Activated T-cell treated with anti-CD3 and anti-CD28 coated beads, Interleukin-2, amount 50 U/mL, for 72 hours (primary cell): ENCODE measurements around the gene ZNF33B. TPM values are rescaled to one million over a fixed set of nuclear protein-coding genes. Genes with fewer than 3 reads are reported as not detected.
"Not testable (repeated sequence)": the region's sequence is repeated elsewhere in the genome, so short reads cannot be mapped to it uniquely, and the experiment has no call there.

Experiments used
- ATAC-seq, 2 donors: fragments of 150-1000 bp; cut with Tn5 transposase; replicated peaks in 1 of 2; 2 replicates each; pipeline ENCODE4 v1.10.0; 2021; ENCODE audit warnings: moderate library complexity in 2 of 2, mild to moderate bottlenecking in 1 of 2
- DNase-seq, 2 donors: peaks; one replicate each; pipeline ENCODE4 v3.0.0; 2021 to 2022; ENCODE audit warnings: mixed read lengths in 1 of 2
- H3K27ac Mint-ChIP-seq: one replicate; pipeline ENCODE4 v1.8.0; 2022; ENCODE audit warnings: mild to moderate bottlenecking, moderate library complexity, mixed read lengths
- H3K27me3 Mint-ChIP-seq: one replicate; pipeline ENCODE4 v1.8.0; 2022; ENCODE audit warnings: low read depth, mixed read lengths
- H3K36me3 Mint-ChIP-seq, 2 donors: one replicate each; pipeline ENCODE4 v1.8.0; 2022; ENCODE audit warnings: mixed read lengths in 2 of 2, mild to moderate bottlenecking in 1 of 2; ENCODE audit not compliant: insufficient read depth in 2 of 2
- H3K4me1 Mint-ChIP-seq: one replicate; pipeline ENCODE4 v1.8.0; 2022; ENCODE audit warnings: low read depth, mixed read lengths
- H3K4me3 Mint-ChIP-seq, 2 donors: one replicate each; pipeline ENCODE4 v1.8.0; 2022; ENCODE audit warnings: mild to moderate bottlenecking in 2 of 2, mixed read lengths in 2 of 2, moderate library complexity in 2 of 2
- H3K9me3 Mint-ChIP-seq, 2 donors: one replicate each; pipeline ENCODE4 v1.8.0; 2022; ENCODE audit warnings: mixed read lengths in 2 of 2
- total RNA-seq, 2 donors: library from RNA; stranded (reverse); gene quantifications; one replicate each; pipeline ENCODE4 v1.2.3, GENCODE V29; 2022

The ZNF33B gene
- total RNA-seq, 2 donors from 2014 or later: 12.1 to 15.4 TPM

DNA sequence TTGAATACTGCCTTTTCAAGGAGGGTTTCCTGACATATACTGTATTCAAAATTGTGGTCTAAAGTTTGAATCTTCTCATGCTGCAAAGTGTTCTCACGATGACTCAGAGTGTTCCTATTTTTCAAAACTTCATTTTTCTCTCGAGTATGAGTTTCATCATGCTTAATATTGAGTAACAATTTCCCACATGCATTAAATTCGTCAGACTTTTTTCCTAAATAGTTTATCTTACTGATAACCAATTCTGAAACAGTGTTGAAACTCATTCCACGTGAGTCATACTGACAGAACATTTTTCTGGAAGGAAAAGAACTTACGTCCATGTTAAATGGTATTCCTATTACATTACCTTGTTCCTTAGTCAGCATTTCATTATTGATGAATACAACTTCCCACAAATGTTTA is 44.1 kb downstream of the ZNF33B start:
- Mint-ChIP-seq H3K27ac (no peak overlapping the region), H3K4me3 (no peak overlapping the region), H3K4me1 (no peaks in the 10 kb centered on the region), H3K36me3 (peaks cover 46 to 71% of the 10 kb centered on the region in 2 donors), H3K9me3 (peaks cover 39 to 40% of the 10 kb centered on the region in 2 donors), H3K27me3 (no peaks in the 10 kb centered on the region)
- DNase-seq (no peak), ATAC-seq (no peak)

DNA sequence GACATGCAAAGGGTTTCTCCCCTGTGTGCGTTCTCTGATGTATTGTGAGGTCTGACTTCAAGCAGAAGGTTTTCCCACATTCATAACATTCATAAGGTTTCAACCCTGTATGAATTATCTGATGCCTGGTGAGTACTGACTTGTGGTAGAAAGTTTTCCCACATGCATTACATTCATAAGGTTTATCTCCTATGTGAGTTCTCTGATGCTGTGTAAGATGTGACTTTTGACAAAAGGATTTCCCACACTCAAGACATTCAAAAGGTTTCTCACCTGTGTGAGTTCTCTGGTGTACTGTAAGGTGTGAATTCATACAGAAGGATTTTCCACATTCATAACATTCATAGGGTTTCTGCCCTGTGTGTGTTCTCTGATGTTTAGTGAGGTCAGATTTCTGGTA is 45.1 kb downstream of the ZNF33B start:
- no peaks in the 10 kb centered on the region for H3K4me1 Mint-ChIP-seq
- no peaks in the 10 kb centered on the region for H3K27me3 Mint-ChIP-seq
- H3K27ac Mint-ChIP-seq: no peak overlapping the region
- no peak overlapping the region for H3K4me3 Mint-ChIP-seq
- DNase-seq (no peak), ATAC-seq (no peak)
- H3K9me3 Mint-ChIP-seq: peaks cover 38 to 42% of the 10 kb centered on the region in 2 donors
- H3K36me3 Mint-ChIP-seq: peaks cover 48 to 72% of the 10 kb centered on the region in 2 donors

DNA sequence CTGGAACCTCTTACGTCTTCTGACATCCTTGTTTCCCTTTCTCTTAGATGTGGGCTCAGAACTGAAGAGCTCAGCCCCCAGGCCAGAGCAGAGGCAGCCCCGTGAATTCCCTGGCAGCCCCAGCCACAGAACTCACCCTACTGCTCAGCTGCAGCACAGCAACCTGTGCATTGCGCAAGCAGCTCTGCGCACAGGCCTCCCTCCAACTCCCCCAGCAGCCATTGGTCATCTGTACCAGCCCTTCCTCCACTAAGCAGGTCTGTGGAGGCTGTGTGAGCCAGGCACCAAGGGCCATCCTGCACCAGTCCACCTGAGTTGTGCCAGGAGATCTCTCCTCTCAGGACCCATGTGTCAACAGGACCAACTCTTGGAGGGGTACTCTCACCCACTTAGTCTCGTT is 54.5 kb downstream of the ZNF33B start:
- H3K9me3 Mint-ChIP-seq: peaks cover 12 to 34% of the 10 kb centered on the region in 2 donors
- no peak for DNase-seq
- no peaks in the 10 kb centered on the region for H3K4me1 Mint-ChIP-seq
- no peaks in the 10 kb centered on the region for H3K27me3 Mint-ChIP-seq
- no peak overlapping the region for H3K27ac Mint-ChIP-seq
- ATAC-seq: no peak
- H3K36me3 Mint-ChIP-seq: peaks cover 28 to 30% of the 10 kb centered on the region in 2 donors
- H3K4me3 Mint-ChIP-seq: no peak overlapping the region

DNA sequence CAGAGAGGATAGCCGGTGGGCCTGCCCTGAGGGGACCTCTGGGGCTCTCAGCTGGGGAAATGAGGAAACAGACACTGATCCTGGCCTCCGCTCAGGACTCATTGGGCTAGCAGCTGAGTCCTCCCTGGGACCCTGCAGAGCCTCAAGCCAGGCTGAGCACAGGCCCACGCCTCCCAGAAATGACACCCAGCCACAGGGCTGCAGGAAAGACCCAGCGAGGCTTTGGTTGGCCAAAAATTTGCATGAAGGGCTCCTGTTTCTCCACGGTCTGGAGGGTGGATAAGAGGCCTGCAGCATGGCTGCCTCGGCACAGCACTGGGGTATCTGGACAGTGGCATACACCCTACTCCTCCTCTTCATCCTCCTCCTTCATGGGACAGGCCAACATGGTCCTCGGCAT is 60.4 kb downstream of the ZNF33B start:
- H3K4me3 Mint-ChIP-seq: no peak overlapping the region
- no peak overlapping the region for H3K27ac Mint-ChIP-seq
- H3K27me3 Mint-ChIP-seq: no peaks in the 10 kb centered on the region
- H3K36me3 Mint-ChIP-seq: peaks cover 5 to 6% of the 10 kb centered on the region in 2 donors
- DNase-seq (no peak), ATAC-seq (no peak)
- peaks cover 4 to 10% of the 10 kb centered on the region in 2 donors for H3K9me3 Mint-ChIP-seq
- no peaks in the 10 kb centered on the region for H3K4me1 Mint-ChIP-seq

DNA sequence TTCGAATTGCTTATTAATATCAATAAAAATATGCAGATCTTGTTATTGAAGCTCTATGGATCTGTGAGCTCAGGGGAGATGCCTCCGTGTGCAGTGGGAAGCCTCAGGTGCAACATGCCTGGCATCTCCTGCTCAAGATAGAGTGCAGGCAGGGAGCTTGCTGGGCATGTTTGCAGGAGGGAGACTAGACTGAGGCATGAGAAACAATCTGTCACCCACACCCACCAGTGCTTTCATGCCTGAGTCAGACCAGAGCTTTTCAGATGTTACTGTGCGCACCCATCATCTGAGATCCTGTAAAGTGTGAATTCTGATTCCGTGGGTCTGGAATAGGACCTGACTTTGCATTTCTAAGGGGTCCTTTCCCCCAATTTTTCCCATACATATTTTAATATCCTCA is 62.0 kb downstream of the ZNF33B start:
- ATAC-seq (no peak), DNase-seq (no peak)
- Mint-ChIP-seq H3K4me3 (no peak overlapping the region), H3K4me1 (no peaks in the 10 kb centered on the region), H3K27me3 (no peaks in the 10 kb centered on the region), H3K36me3 (peaks cover 2% of the 10 kb centered on the region in 2 donors), H3K9me3 (peaks cover 3 to 11% of the 10 kb centered on the region in 2 donors), H3K27ac (no peak overlapping the region)

DNA sequence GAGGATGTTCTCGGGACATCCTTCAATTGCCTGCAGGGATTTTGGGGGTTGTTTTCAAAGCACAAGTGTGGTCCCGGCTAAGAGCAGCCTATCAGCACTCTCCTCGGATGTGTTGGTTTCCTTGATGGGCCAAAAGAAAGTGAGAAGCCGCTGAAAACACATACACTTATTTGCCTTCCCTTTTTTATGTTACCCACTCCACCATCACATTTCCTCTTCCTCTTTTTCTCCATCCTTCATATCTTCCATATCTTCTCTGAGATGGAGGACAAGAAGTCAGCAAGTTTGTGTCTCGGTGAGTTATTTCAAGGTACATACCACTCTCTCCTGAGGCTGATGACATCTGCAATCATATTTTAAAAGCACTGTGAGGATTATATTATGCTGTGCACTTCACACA is 64.0 kb downstream of the ZNF33B start:
- no peak for DNase-seq
- Mint-ChIP-seq H3K27ac (no peak overlapping the region), H3K36me3 (peaks cover 2 to 3% of the 10 kb centered on the region in 2 donors), H3K27me3 (no peaks in the 10 kb centered on the region), H3K4me3 (no peak overlapping the region), H3K4me1 (no peaks in the 10 kb centered on the region), H3K9me3 (peaks cover 4 to 10% of the 10 kb centered on the region in 2 donors)
- no peak for ATAC-seq

DNA sequence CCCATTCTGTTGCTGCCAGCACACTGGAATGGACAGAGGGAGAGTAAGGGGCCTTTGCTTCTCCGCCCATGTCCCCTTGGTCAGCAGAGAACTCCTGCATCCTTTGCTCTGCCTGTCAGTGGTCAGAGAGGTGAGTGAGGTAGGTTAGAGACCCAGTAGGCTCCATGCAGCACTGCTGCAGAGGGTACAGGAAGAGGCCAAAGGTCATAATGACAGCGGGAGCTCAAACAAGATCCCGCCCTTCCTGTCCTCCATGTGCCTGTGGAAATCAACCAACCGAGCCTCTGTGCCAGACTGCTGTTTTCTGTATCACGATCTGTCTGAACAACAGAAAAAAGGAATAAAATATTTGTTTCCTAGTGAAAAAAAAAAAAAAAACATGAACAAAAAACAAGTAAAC is 81.4 kb downstream of the ZNF33B start:
- H3K36me3 Mint-ChIP-seq: peaks cover 4 to 6% of the 10 kb centered on the region in 2 donors
- DNase-seq (no peak), ATAC-seq (no peak)
- H3K27ac Mint-ChIP-seq: no peak overlapping the region
- no peak overlapping the region for H3K4me3 Mint-ChIP-seq
- peaks cover 6% of the 10 kb centered on the region for H3K27me3 Mint-ChIP-seq
- peaks cover 17% of the 10 kb centered on the region for H3K4me1 Mint-ChIP-seq
- H3K9me3 Mint-ChIP-seq: no peaks in the 10 kb centered on the region

DNA sequence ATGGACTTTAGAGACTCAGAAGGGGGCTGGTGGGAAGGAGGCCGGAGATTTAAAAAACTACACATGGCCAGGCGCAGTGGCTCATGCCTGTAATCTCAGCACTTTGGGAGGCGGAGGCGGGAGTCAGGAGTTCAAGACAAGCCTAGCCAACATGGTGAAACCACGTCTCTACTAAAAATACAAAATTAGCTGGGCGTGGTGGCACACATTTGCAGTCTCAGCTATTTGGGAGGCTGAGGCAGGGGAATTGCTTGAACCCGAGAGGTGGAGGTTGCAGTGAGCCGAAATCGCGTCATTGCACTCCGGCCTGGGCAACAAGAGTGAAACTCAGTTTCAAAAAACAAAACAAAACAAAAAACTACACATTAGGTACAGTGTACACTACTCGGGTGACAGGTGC is 84.8 kb downstream of the ZNF33B start:
- peaks cover 14 to 23% of the 10 kb centered on the region in 2 donors for H3K36me3 Mint-ChIP-seq
- DNase-seq, H3K27me3 Mint-ChIP-seq, H3K9me3 Mint-ChIP-seq, ATAC-seq: not testable (repeated sequence)
- peaks cover 39% of the 10 kb centered on the region for H3K4me1 Mint-ChIP-seq
- peak overlapping the region; percentile 94 for H3K27ac Mint-ChIP-seq
- peak overlapping the region; percentile 92 to 99 for H3K4me3 Mint-ChIP-seq

DNA sequence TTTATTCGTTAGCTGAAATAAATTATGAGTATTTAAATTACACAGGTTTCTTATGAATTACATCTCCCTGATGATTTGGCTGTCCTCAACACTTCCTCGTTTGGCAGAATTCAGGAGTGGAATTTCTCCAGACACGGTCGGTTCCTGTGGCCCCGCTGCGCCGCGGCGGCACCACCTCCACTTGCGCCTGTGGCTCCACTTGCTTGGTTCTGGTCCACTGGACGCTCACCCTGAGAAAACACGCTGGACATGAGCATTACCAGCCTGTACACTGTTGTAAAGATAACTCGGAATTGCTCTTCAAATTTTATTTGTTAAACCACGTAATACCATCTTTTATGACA is 85.3 kb downstream of the ZNF33B start:
- H3K36me3 Mint-ChIP-seq: peaks cover 14 to 26% of the 10 kb centered on the region in 2 donors
- peak overlapping the region; percentile 92 to 99 for H3K4me3 Mint-ChIP-seq
- H3K27me3 Mint-ChIP-seq: no peaks in the 10 kb centered on the region
- H3K4me1 Mint-ChIP-seq: peaks cover 40% of the 10 kb centered on the region
- H3K27ac Mint-ChIP-seq: peak overlapping the region; percentile 94
- ATAC-seq (peak; percentile 8 to 12), DNase-seq (no peak)
- H3K9me3 Mint-ChIP-seq: peaks cover 0 to 2% of the 10 kb centered on the region in 2 donors

DNA sequence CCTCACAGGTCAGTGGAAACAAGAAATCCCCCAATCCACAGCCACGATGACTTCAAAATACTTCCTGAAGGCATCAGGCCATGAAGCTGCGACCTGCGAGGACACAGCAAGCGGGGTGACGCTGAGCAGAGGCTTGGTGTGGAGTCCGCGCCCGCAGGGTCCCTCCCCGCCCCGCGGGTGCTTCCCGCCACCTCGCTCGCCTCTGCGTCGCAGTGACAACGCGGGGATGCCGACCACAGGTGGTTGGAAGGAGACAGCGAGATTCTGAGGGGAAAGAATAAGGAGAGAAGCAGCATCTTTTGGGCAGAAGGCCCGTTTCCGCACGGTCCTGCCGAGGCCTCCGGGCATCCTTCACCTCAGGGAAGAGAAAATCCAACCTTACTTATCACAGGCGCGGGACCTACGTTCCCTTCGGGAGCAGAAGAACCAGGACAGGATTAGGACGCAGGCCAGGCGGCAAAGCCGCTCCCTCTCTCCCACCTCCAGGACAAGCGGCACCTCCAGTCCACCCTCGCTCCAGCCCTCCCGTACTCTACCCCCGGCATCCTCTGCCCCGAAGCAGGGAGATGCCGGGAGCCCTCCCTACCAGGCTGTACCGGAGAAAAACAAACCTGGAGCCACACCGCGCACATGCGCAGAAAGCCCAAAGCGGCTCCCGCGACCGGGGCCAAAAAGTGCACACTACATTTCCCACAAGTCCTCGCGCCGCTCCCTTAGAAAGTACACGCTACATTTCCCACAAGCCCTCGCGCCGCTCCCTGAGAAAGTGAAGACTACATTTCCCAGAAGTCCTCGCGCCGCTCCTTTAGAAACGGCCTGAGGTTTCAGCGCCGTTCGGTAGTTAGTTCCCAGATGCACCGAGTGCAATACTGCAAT is 85.9 kb downstream of the ZNF33B start:
- Mint-ChIP-seq H3K4me3 (peak overlapping the region; percentile 92 to 99), H3K27me3 (no peaks in the 10 kb centered on the region), H3K9me3 (peaks cover 0 to 3% of the 10 kb centered on the region in 2 donors), H3K4me1 (peaks cover 46% of the 10 kb centered on the region), H3K27ac (peak overlapping the region; percentile 94), H3K36me3 (peaks cover 15 to 30% of the 10 kb centered on the region in 2 donors)
- DNase-seq: peak; percentile 93 to 95
- peak; percentile 94 for ATAC-seq

DNA sequence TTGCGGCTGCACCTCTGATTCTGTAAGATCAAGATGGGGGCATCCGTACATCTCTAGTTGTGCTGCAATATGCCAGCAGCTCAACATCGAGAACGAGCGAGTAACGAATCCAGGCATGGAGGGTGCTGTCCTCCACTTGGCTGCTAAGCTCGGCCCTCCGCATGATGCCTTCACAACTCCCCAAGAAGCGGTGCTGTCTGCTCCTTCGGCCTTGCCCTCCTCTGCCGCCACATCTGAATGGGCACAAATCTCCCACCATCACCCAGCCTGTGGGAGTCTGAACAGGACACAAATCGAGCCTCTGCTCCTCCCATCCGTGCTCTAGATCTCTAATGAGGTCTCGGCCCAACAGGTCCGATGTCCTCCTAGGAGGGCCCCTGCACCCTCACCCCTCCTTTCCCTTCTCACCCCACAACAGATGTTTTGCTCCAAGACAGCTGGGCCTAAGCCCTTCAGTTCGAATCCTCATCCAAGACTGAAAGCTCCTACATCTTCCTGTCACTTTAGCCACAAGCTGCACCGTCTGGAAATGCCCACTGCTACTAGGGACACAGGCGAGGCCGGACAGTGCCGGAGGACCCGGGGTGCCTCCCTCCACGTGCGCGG is 86.7 kb downstream of the ZNF33B start:
- DNase-seq (no peak), ATAC-seq (no peak)
- Mint-ChIP-seq H3K27me3 (no peaks in the 10 kb centered on the region), H3K4me1 (peaks cover 50% of the 10 kb centered on the region), H3K9me3 (peaks cover 2 to 3% of the 10 kb centered on the region in 2 donors), H3K4me3 (peak overlapping the region; percentile 92 to 99), H3K36me3 (peaks cover 17 to 37% of the 10 kb centered on the region in 2 donors), H3K27ac (peak overlapping the region; percentile 94)

DNA sequence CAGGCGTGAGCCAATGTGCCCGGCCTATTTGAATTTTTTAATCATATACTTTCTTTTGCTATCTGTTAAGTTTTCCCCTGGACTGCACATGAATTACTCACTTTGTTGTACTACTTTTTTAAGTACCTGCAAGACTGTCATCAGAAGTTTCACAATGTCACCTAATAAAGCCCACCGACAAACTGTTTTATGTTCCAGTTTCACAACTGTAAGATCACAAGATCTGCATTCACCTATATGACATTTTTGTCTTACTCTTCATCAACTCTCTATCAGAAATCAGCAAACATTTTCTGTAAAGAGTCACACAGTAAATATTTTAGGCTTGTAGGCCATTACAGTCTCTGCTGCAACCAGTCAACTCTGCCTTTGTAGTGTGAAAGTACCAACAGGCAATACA is 88.5 kb downstream of the ZNF33B start:
- H3K9me3 Mint-ChIP-seq: peaks cover 7 to 12% of the 10 kb centered on the region in 2 donors
- DNase-seq (no peak), ATAC-seq (no peak)
- H3K27me3 Mint-ChIP-seq: no peaks in the 10 kb centered on the region
- peaks cover 50% of the 10 kb centered on the region for H3K4me1 Mint-ChIP-seq
- peak overlapping the region; percentile 81 for H3K27ac Mint-ChIP-seq
- peak overlapping the region in 1 of 2 donors; percentile 80 for H3K4me3 Mint-ChIP-seq
- peaks cover 28 to 46% of the 10 kb centered on the region in 2 donors for H3K36me3 Mint-ChIP-seq

DNA sequence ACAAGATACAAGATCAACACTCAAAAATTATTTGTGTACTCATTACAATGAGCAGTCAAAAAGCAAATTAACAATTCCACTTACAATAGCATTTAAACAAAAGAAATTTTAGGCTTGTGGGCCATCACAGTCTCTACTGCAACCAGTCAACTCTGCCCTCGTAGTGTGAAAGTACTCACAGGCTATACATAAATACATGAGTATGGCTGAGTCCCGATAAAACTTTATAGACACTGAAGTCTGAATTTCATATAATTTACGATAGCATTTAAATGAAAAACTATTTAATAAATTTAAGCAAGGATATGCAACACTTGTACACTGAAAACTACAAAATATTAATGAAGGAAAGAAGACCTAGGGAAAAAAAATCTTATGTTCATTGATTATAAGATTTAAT is 90.1 kb downstream of the ZNF33B start:
- Mint-ChIP-seq H3K27ac (peak overlapping the region; percentile 72), H3K27me3 (no peaks in the 10 kb centered on the region), H3K4me3 (no peak overlapping the region), H3K4me1 (peaks cover 46% of the 10 kb centered on the region), H3K36me3 (peaks cover 37 to 61% of the 10 kb centered on the region in 2 donors), H3K9me3 (peaks cover 17 to 18% of the 10 kb centered on the region in 2 donors)
- ATAC-seq (no peak), DNase-seq (no peak)
